SH-SY5Y (cell line): Measurements from ENCODE around the gene MBD3.

Source experiments
- GATA2 ChIP-seq: IDR thresholded peaks from 2 replicates; pipeline ENCODE4 v1.6.1; 2011; ENCODE audit warnings: mild to moderate bottlenecking, low read depth, low read length
- GATA3 ChIP-seq: IDR thresholded peaks from 2 replicates; pipeline ENCODE4 v1.6.1; 2011; ENCODE audit warnings: low read depth, mild to moderate bottlenecking, low read length, moderate library complexity

- TF ChIP-seq GATA3, result no peak
- no peak for TF ChIP-seq GATA2
These were observed 18.7 kb upstream of the MBD3 start for GRCh38 chr19:1611353-1611752.
